Dendritic cell treated with granulocyte-macrophage colony-stimulating factor and Interleukin-4, amounts not matched to agents 40 ng/mL and 50 ng/mL, for 4 days (primary cell): ENCODE data around the gene TMCC1.

Source experiments
- H3K27ac Mint-ChIP-seq: one replicate; pipeline ENCODE4 v1.8.0; 2022; ENCODE audit warnings: mild to moderate bottlenecking, mixed read lengths
- H3K27me3 Mint-ChIP-seq: one replicate; pipeline ENCODE4 v1.8.0; 2022; ENCODE audit warnings: mild to moderate bottlenecking, mixed read lengths
- H3K36me3 Mint-ChIP-seq: one replicate; pipeline ENCODE4 v1.8.0; 2022; ENCODE audit warnings: low read depth, mixed read lengths
- H3K4me1 Mint-ChIP-seq: one replicate; pipeline ENCODE4 v1.8.0; 2022; ENCODE audit warnings: low read depth, mixed read lengths
- H3K4me3 Mint-ChIP-seq: one replicate; pipeline ENCODE4 v1.8.0; 2022; ENCODE audit warnings: mild to moderate bottlenecking, moderate library complexity, mixed read lengths
- H3K9me3 Mint-ChIP-seq: one replicate; pipeline ENCODE4 v1.8.0; 2022; ENCODE audit warnings: mixed read lengths
- intact Hi-C: fragments of 100-400 bp; cut with micrococcal nuclease; formaldehyde crosslinking; loops from one replicate; pipeline ENCODE4 v1.15.0; 2022

Gene TMCC1

GRCh38 chr3:129809297-129809696, 84.2 kb downstream of the TMCC1 start:
- H3K36me3 Mint-ChIP-seq, result no peaks in the 10 kb centered on the region
- no peaks in the 10 kb centered on the region for H3K27me3 Mint-ChIP-seq
- peaks cover 21% of the 10 kb centered on the region for H3K4me1 Mint-ChIP-seq
- H3K9me3 Mint-ChIP-seq, result no peaks in the 10 kb centered on the region
- no peak overlapping the region for H3K27ac Mint-ChIP-seq
- no peak overlapping the region for H3K4me3 Mint-ChIP-seq
- intact Hi-C loops, result no loop called here

GRCh38 chr3:129796146-129796545, 97.4 kb downstream of the TMCC1 start:
- peaks cover 8% of the 10 kb centered on the region for H3K36me3 Mint-ChIP-seq
- H3K4me1 Mint-ChIP-seq, result peaks cover 27% of the 10 kb centered on the region
- H3K9me3 Mint-ChIP-seq, result no peaks in the 10 kb centered on the region
- intact Hi-C loops, result no loop called here
- H3K27me3 Mint-ChIP-seq, result no peaks in the 10 kb centered on the region
- H3K27ac Mint-ChIP-seq, result no peak overlapping the region
- H3K4me3 Mint-ChIP-seq, result no peak overlapping the region

- Mint-ChIP-seq H3K9me3 (no peaks in the 10 kb centered on the region), H3K27ac (no peak overlapping the region), H3K36me3 (peaks cover 7% of the 10 kb centered on the region), H3K27me3 (no peaks in the 10 kb centered on the region), H3K4me3 (no peak overlapping the region), H3K4me1 (peaks cover 27% of the 10 kb centered on the region)
- intact Hi-C loops, result no loop called here
Measured at GRCh38 chr3:129795186-129796010, 98.1 kb downstream of the TMCC1 start.

- Mint-ChIP-seq H3K36me3 (peaks cover 7% of the 10 kb centered on the region), H3K9me3 (no peaks in the 10 kb centered on the region), H3K4me1 (peaks cover 27% of the 10 kb centered on the region), H3K27me3 (no peaks in the 10 kb centered on the region), H3K27ac (peak overlapping the region; percentile 40), H3K4me3 (peak overlapping the region; percentile 53)
- intact Hi-C loops, result no loop called here
Measured at GRCh38 chr3:129794311-129795185, 99.0 kb downstream of the TMCC1 start.

- H3K9me3 Mint-ChIP-seq, result no peaks in the 10 kb centered on the region
- H3K4me3 Mint-ChIP-seq, result peak overlapping the region; percentile 47
- intact Hi-C loops, result no loop called here
- no peaks in the 10 kb centered on the region for H3K27me3 Mint-ChIP-seq
- H3K36me3 Mint-ChIP-seq, result peaks cover 7% of the 10 kb centered on the region
- peak overlapping the region; percentile 40 for H3K27ac Mint-ChIP-seq
- peaks cover 27% of the 10 kb centered on the region for H3K4me1 Mint-ChIP-seq
Measured at GRCh38 chr3:129793942-129794310, 99.6 kb downstream of the TMCC1 start.

- H3K27me3 Mint-ChIP-seq, result no peaks in the 10 kb centered on the region
- peak overlapping the region; percentile 40 for H3K27ac Mint-ChIP-seq
- H3K9me3 Mint-ChIP-seq, result no peaks in the 10 kb centered on the region
- H3K4me3 Mint-ChIP-seq, result no peak overlapping the region
- peaks cover 27% of the 10 kb centered on the region for H3K4me1 Mint-ChIP-seq
- H3K36me3 Mint-ChIP-seq, result peaks cover 7% of the 10 kb centered on the region
- intact Hi-C loops, result no loop called here
Measured at GRCh38 chr3:129793319-129793718, 100.2 kb downstream of the TMCC1 start.

- H3K4me3 Mint-ChIP-seq, result no peak overlapping the region
Measured at GRCh38 chr3:129783470-129783869, 110.0 kb downstream of the TMCC1 start.

GRCh38 chr3:129778871-129779270, 114.6 kb downstream of the TMCC1 start:
- H3K27me3 Mint-ChIP-seq, result no peaks in the 10 kb centered on the region
- no peak overlapping the region for H3K4me3 Mint-ChIP-seq
- no peaks in the 10 kb centered on the region for H3K36me3 Mint-ChIP-seq
- intact Hi-C loops, result no loop called here
- peaks cover 7% of the 10 kb centered on the region for H3K4me1 Mint-ChIP-seq
- H3K27ac Mint-ChIP-seq, result no peak overlapping the region
- no peaks in the 10 kb centered on the region for H3K9me3 Mint-ChIP-seq

More at GRCh38 chr3:129783470-129783869, 110.0 kb downstream of the TMCC1 start:
- H3K4me1 Mint-ChIP-seq, result no peaks in the 10 kb centered on the region
- H3K9me3 Mint-ChIP-seq, result no peaks in the 10 kb centered on the region
- H3K27me3 Mint-ChIP-seq, result no peaks in the 10 kb centered on the region
- intact Hi-C loops, result no loop called here
- H3K36me3 Mint-ChIP-seq, result no peaks in the 10 kb centered on the region
- no peak overlapping the region for H3K27ac Mint-ChIP-seq

GRCh38 chr3:129777806-129778205, 115.7 kb downstream of the TMCC1 start:
- H3K4me1 Mint-ChIP-seq, result peaks cover 7% of the 10 kb centered on the region
- no peaks in the 10 kb centered on the region for H3K27me3 Mint-ChIP-seq
- no peak overlapping the region for H3K4me3 Mint-ChIP-seq
- H3K36me3 Mint-ChIP-seq, result no peaks in the 10 kb centered on the region
- no peaks in the 10 kb centered on the region for H3K9me3 Mint-ChIP-seq
- intact Hi-C loops, result no loop called here
- no peak overlapping the region for H3K27ac Mint-ChIP-seq

- Mint-ChIP-seq H3K4me3 (no peak overlapping the region), H3K36me3 (no peaks in the 10 kb centered on the region), H3K9me3 (no peaks in the 10 kb centered on the region), H3K27ac (no peak overlapping the region), H3K27me3 (no peaks in the 10 kb centered on the region), H3K4me1 (peaks cover 7% of the 10 kb centered on the region)
- intact Hi-C loops, result no loop called here
Measured at GRCh38 chr3:129775870-129776269, 117.6 kb downstream of the TMCC1 start.

GRCh38 chr3:129773691-129774663, 119.5 kb downstream of the TMCC1 start:
- H3K4me1 Mint-ChIP-seq, result peaks cover 7% of the 10 kb centered on the region
- no peak overlapping the region for H3K27ac Mint-ChIP-seq
- no peak overlapping the region for H3K4me3 Mint-ChIP-seq
- H3K9me3 Mint-ChIP-seq, result no peaks in the 10 kb centered on the region
- H3K36me3 Mint-ChIP-seq, result peaks cover 4% of the 10 kb centered on the region
- intact Hi-C loops, result no loop called here
- H3K27me3 Mint-ChIP-seq, result no peaks in the 10 kb centered on the region

- intact Hi-C loops, result no loop called here
- H3K4me3 Mint-ChIP-seq, result no peak overlapping the region
- peaks cover 7% of the 10 kb centered on the region for H3K4me1 Mint-ChIP-seq
- H3K27ac Mint-ChIP-seq, result no peak overlapping the region
- H3K9me3 Mint-ChIP-seq, result no peaks in the 10 kb centered on the region
- H3K27me3 Mint-ChIP-seq, result no peaks in the 10 kb centered on the region
- peaks cover 4% of the 10 kb centered on the region for H3K36me3 Mint-ChIP-seq
Measured at GRCh38 chr3:129770604-129771003, 122.9 kb downstream of the TMCC1 start.

- Mint-ChIP-seq H3K4me3 (no peak overlapping the region), H3K27me3 (no peaks in the 10 kb centered on the region), H3K4me1 (peaks cover 4% of the 10 kb centered on the region), H3K27ac (no peak overlapping the region), H3K9me3 (no peaks in the 10 kb centered on the region), H3K36me3 (peaks cover 4% of the 10 kb centered on the region)
- intact Hi-C loops, result no loop called here
Measured at GRCh38 chr3:129769616-129770015, 123.9 kb downstream of the TMCC1 start.
